Endothelial cell of hepatic sinusoid (primary cell): Measurements from ENCODE around the gene COL4A2.
"Not testable (repeated sequence)": the region's sequence is repeated elsewhere in the genome, so short reads cannot be mapped to it uniquely, and the experiment has no call there.

Source experiments
- in situ Hi-C: cut with HindIII; loops from 2 replicates; pipeline ENCODE4 v1.10.0; 2017; ENCODE audit warnings: low sequenced_read_pairs

The COL4A2 gene

DNA sequence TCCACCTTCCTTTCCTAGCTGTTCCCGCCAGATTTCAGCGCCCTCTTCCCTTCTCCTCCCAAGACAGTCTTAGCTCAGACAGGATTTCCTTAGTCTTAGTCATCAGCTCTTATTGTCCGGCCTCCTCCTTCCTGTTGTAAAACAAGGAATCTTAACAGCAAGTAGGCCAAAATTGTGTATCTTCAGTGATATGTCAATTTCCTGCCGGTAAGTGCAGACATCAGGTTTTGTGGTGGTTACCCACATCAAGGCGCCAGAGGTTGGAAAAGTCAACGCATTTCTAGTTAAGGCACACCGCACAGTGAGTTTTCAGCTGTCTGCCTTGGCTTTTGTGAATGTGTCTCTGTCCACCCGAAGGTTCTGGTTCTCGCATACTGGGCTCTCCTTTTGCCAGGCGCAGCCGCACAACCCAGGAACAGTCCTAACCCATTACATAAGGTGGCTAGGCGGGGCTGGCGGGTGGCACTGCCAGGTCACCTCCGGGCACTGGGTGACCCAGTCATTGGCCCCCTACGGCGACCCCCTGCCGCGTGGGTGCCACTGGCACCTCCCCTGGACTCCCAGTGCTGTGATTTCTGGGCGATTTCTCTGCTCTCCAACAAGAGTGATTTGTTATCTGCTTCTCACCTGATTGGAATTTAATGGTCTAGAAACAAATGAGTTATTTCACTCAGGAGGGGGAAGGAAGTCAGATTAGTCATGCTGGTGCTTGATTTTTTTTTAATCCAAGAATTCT lies 12.9 kb downstream of the COL4A2 start:
- in situ Hi-C loops: no loop called here

DNA sequence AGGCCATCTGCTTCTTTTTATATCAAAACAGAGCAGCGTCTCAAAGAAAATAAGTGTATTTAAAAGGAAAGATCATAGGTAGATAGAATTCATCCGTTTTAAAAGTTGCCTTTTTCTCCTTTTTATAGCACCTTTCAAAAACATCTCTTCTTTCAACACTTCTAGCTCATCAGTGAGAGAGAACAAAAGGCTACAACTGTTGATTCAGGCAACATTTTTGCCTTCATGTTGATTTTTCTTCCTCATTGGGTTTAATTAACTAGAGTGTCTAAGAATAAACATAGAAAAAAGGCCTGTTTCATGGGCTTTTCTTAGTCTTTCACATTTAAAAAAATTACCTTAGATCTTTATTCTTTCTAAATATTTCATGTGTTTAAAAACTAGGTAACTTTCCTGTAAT lies 13.6 kb downstream of the COL4A2 start:
- in situ Hi-C loops: no loop called here

DNA sequence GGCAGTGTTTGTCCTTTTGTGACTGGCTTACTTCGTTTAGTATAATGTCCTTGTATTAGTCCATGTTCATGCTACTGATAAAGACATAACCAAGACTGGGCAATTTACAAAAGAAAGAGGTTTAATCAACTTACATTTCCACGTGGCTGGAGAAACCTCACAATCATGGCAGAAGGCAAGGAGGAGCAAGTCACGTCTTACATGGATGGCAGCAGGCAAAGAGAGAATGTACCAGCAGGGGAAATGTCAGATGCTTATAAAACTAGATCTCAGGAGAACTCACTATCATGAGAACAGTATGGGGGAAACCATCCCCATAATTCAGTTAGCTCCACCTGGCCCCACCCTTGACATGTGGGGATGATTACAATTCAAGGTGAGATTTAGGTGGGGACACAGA lies 14.5 kb downstream of the COL4A2 start:
- in situ Hi-C loops: not testable (repeated sequence)

DNA sequence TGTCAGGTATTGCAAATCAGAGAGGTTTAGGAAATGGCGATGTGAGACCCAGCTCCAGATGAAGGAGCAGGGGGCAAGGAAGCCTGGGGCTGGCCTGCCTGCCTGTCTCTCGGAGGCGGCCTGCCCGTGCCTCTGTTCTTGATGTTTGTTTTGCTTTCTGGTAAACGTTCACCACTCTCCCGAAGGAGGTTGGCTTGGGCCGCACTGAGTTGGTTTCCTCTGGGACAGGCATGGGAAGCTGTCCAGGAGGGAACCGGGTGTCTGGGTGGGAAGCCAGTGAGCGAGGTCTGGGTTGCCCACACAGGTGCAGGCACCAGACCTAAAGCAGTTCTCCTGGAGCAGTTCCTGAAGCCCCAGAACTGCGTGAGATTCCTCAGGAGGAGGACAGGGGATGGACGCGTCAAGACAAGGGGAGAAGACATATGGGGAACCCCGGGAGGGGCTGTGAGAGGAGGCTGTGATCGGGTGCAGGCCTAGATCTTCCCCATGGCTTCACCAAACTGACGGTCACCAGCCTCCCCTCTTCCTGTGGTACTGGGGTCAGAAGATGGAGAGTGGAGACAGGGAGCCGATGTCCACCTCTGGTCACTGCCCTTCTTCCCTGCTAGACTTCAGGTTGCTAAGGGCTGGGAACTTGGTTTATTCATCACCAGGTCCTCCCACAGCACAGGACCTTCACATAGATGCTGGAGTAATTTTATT lies 15.2 kb downstream of the COL4A2 start:
- in situ Hi-C loops: no loop called here

DNA sequence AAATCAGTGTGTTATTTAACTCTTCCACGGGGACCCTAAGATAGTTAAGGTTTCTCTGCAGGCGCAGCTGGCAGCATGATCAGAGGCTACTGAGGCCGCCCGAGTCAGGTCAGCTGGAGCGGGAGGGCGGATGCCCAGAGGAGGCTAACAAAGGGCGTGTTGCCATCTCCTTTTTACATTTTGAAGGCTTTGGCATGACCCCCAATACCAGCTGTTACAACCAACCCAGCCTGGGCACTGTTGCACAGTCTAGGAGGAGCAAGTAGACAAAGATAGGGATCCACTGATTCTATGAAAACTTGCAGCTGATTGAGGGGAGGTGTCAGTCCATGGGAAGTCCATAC lies 15.7 kb downstream of the COL4A2 start:
- in situ Hi-C loops: no loop called here

DNA sequence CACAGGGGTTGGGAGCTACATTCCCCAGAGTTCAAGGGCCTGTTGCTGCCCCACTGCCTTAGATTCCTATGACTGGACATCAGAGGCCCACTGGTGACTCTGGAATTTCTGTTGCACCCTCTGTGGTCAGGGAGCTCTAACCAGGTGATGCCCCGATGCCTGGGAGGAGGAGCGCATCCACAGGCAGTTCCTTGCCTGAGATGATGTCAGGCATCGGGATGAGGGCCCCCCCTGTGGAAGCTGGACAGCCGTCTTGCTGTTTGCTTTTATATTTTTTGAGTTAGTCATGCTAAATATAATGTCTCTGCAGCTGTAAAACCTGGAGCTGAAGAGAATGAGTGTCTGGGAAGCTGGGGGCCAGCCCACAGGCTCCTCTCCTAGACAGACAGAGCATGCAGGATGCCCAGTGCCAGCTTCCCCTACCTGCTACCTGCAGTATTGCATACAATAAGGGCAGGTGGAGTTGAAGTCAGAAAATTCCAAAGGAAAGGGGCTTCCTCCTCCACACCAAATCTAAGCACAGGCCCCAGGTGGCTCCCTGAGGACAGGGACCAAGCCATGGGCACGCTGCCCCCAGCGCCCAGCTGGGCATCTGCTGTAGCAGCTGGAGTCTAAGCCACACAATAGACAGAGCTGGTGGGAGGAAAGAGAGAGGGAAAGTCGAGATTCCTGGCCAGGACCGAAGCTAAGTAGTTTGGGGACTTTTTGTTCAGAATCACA lies 16.2 kb downstream of the COL4A2 start:
- in situ Hi-C loops: no loop called here

DNA sequence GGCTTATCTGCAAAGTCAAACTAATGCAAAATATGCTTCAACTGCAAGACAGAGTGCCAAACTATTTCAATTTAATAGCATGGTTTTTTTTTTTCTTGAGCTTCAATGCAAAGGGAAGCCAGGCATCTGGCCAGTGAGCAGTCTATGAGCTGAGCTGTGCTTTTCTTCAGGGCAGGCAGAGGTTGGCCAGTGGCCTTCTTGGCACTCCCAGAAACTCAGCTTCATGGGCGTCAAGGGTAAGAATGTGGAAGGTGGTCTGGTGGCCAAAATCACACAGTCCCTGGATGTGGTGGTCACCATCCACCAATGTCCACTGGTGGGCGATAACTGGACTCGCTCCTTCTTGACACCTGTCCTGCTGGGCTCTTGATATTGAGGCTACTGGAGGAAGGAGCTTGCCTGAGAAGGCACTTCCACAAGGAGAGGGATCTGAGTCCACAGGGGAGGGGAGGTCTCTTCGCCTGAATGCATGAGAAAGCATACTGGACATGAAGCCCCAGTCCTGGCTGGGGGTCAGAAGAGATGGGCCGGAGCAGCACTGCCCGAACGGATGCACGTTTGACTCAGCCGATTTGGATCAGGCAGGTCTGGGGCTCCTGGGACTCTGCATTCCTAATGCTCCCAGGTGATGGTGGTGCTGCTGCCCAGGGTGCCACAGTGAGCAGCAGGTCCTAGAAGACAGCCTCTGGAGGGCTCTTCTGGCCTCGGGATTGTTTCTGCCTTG lies 17.1 kb downstream of the COL4A2 start:
- in situ Hi-C loops: no loop called here

DNA sequence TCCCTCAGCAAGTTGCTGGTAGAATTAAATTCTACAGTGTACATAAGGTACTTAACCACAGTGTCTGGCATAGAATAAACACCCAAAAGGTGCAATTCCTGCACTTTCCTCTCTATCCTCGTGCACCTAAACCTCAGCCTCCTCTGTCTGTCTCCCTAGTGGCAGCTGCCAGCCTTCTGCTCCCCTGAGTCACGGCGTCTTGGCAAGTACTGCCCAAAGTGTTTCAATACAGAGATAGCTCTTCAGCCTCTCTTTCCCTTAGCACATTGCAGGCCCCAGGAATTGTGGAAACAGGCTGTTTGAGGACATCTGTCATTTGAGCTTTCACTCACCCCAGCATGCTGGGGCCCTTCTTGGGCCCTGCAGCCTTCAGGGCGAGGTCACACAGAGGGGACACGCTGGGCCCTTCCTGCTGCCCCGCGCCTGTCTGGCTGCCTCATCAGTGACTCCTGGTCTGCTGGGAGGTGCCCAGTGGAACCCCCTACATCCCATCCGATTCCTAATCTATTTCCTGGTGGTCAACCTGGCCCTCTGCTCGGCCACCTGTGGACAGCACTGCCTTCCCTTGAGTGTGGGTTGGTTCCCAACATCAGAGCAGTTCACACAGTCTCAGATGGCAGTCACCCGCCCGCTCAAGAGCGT lies 19.3 kb downstream of the COL4A2 start:
- in situ Hi-C loops: no loop called here

DNA sequence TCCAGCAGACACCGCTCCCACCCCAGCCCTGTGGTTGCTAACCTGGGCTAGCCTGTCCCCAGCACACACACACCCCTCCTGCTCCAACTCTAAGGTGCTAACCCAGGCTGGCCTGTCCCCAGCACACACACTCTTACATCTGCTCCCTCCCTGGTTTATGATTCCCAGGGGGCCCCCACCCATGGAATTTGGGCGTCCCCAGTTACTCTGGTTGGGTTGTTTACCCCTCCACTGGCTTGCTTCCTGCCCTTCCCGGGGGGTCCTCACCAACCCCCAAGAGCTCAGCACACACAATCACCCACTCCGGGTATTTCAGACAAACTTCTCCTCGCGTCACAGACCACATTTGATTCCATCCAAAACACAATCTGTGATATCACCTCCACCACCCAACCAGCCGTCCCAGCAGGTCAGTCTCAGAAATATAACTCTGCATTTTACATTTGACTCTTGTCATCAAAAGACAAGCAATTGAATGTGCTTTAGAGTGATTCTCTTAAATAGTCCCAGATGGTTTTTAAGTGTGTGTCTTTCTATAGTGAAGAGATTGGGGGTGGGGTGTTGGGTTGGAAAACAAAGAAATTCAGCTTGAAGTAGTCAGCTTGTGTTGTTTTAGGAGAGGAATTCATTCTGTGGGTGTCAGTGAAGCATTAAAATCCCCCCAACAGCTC lies 20.1 kb downstream of the COL4A2 start:
- in situ Hi-C loops: no loop called here

DNA sequence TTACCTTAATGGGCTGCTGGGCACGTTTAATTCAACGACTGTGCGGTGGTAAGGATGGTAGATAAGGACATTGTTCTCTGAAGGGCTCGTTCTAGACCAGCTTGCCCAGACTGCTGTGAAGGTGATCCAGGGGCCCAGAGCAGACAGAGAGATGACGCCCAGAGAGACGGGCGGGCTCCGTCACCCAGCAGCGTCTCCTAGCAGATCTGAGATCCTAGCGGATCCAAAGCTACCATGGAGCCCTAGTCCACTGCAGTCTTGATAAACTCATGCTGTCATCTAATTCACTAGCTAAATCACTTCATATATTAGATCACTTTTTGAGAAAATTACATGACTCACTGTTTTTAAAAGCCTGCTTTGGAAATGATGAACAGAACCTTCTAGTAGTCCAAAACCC lies 21.5 kb downstream of the COL4A2 start:
- in situ Hi-C loops: no loop called here

DNA sequence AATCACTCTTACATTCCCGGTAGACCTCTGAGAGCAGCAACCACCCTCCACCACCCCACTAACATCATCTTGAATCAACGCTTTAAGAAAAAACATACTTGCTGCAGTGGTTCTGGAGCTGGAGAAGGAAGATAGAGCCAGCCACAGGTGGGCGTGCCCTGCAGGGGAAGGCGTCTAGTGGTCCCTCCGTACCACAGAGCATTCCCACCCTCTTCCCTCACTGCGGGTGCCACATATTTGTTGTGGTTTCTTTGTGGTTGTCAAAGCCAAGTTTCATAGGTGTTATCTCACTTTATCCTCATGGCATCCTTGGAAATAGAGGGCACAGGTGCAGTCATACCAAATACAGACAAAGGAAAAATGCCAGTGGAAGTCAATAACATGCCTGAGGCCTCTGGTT lies 22.2 kb downstream of the COL4A2 start:
- in situ Hi-C loops: no loop called here

DNA sequence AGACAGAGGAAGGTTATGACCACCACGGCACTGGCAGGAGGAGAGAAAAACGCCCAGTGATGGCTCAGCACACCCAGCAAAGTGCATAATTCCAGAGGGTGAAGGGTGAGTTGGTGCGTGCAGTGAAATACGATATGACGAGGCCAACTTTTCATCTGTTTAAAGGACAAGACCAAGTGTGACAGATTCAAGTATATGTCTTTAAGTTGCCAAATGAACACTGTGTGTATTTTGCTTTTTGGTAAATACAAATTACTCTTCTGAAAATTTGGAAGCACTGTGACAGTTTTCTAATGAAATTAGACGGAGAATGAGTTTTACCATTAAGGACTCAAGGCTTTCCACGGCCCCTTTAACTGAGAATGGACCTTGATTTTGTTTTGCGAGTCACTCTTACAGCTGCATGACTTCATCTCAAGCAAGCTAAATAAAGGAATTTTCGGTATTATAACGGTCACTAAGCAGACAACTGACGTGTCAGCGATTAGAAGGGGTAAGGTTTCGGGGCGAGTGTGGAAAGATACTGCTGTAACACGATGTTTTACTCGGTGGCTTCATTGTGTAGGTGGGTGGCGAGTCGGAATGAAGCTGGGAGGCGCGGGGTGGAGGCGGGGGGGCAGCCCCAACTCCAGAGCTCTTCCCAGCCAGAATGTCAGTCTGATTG lies 22.8 kb downstream of the COL4A2 start:
- in situ Hi-C loops: no loop called here

DNA sequence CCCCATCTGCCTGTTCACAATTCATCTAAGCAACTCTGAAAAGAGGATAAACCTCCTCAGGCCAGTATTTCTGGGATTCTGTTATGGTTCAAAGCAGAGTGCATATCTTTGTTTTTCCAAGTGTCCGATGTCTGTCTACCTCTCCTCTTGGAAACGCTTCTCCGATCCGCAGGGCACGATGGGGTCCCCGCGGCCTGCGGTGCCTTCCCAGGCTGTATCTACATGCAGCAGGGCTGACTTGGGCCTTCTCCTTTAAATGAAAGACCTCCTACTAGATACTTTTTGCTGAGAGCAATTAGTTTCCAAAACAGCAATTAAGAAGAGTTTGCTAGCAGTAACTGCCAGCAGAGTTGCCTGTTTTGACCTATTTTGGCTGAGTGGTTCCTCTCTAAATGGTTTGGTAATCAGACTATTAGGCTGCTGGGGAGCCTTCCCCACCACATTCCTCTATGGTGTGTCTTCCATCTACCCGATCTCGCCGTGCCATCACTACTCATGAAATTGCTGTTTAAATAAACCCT lies 23.5 kb downstream of the COL4A2 start:
- in situ Hi-C loops: no loop called here

DNA sequence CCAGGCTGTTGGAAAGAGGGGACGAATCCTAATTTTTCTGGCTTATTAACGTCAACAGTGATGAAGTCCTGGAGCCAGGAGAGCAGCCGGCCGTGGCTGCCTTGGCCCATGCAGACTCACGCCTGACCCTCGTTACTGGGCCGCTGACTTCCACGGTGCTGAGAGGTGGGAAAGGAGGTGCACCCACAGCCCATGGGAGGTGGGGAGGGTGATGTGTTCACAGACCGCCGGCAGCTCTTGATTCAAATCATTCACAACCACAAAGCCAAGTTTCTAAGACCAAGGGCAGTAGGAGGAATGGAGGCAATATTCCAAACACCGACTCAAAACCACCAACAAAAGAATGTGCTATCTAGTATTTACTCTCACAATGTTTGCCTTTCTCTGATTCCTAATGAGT lies 24.3 kb downstream of the COL4A2 start:
- in situ Hi-C loops: no loop called here

DNA sequence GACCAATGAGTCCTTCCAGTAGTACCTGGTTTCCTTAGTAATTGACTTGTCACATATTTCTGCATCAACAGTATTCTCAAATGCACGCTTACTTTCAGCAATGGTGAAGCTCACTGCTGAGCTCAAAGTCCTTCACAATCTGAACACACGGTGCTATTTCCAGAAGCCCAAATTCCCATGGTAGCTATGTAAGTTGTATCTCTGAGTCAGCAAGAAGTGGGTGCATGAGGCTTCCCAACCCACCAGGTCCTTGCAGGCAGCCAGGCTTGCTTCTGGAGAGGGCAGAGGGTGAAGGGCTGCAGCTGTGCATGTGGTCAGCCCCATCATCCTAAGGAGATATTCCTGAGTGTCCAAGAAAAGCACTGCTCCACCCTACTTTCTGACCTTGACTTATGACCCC lies 25.7 kb downstream of the COL4A2 start:
- in situ Hi-C loops: no loop called here

DNA sequence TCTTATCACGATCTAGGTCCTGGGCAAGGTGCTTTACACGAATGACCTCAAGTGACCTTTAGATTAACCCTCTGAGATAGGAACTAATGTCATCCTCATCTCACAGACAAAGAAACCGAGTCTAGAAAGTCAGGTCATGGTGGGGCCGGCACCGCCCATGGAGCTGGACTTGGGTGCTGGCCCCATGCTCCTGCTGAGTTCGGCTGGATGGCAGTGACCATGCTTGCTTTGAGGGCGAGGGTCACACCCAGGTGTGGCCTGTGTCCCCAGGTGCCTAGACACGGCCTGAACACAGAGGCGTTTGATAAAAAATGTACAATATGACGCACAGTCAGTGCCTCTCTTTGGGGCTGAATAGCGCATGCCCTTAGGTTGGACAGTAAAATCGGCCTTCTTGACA lies 26.8 kb downstream of the COL4A2 start:
- in situ Hi-C loops: no loop called here

DNA sequence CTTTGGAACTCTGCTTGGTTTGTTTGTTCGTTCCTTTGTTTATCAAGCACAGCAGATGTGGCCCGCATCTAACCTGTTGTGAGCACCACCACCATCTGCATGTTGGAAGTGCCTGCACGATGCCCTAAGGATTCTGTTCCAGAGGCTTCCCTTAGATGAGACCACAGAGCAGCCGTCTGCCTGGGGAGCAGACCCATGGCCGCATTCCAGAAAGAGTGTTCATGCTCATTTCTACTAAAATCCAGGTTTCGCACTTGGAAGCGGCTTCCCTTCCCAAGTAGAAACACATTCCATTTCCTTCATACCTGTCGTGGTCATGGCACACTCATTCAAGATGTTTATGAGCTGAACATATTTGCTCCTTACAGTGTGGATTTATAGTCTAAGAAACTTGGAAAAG lies 27.2 kb downstream of the COL4A2 start:
- in situ Hi-C loops: no loop called here

DNA sequence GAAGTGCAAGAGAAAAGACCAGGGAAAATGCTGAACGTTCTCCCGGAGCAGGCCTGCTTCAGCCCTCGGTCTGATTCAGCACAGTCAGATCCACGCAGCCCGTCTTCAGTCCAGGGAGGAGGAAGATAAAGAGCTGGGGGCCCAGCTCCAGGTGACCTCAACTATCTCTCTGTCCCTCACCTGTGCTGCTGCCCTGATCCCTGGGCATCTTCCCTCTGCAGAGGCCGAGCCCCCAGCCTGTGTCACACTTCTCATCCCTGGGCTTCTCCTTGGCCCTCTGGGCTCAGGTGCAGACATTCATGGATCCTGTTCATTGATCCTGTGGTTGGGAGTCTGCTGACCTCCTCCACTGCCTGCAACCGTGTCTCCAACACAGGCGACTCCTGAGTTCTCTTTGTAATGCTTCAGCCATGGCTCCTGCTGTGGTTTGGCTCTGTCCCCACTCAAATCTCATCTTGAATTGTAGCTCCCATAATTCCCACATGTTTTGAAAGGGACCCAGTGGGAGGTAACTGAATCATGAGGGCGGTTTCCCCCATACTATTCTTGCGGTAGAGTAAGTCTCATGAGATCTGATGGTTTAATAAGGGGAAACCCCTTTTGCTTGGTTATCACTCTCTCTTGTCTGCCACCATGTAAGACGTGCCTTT lies 27.9 kb downstream of the COL4A2 start:
- in situ Hi-C loops: no loop called here

DNA sequence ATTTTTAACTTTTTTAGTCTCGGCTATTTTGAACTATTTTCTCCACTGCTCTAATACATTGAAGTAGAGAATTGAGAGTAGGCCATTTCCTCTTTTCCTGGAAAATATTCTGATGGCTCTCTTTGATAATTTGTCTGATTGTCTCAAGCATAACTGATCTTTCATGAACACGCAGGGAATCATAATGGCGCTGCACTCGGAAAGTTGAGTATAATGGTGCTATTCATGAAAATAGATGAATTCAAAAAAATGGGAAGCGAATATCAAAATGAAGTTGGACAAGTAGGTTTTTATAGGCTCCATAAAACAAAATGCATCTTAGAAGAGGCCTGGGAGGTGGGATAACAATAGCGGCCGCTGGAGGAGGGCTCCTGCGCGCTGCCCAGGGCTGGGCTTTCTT lies 29.0 kb downstream of the COL4A2 start:
- in situ Hi-C loops: no loop called here
